Mucosa of descending colon (tissue), 3 donors: ENCODE measurements around the gene RCAN3. TPM values are rescaled to one million over a fixed set of nuclear protein-coding genes. Genes with fewer than 3 reads are reported as not detected.
A peak's percentile ranks its signal among the peaks of the same experiment; 100 is the strongest.
"Not testable (repeated sequence)": the region's sequence is repeated elsewhere in the genome, so short reads cannot be mapped to it uniquely, and the experiment has no call there.

Source experiments
- ATAC-seq: fragments of 200-7000 bp; cut with Tn5 transposase; one replicate; pipeline ENCODE4 v1.9.1; 2020; ENCODE audit warnings: mild to moderate bottlenecking, moderate library complexity
- DNase-seq, 3 donors: peaks; one replicate each; pipeline ENCODE4 v3.0.0-alpha.2; 2020
- H3K36me3 ChIP-seq: fragments of 200-600 bp; one replicate; pipeline ENCODE4 v1.8.0; 2021; ENCODE audit warnings: low read depth, mild to moderate bottlenecking
- H3K4me1 ChIP-seq: fragments of 200-600 bp; one replicate; pipeline ENCODE4 v1.8.0; 2021; ENCODE audit warnings: low read depth, mild to moderate bottlenecking
- H3K4me3 ChIP-seq: fragments of 200-600 bp; one replicate; pipeline ENCODE4 v1.8.0; 2021; ENCODE audit warnings: mild to moderate bottlenecking
- H3K9me3 ChIP-seq: fragments of 200-600 bp; one replicate; pipeline ENCODE4 v1.8.0; 2021; ENCODE audit warnings: mild to moderate bottlenecking
- intact Hi-C, 2 donors: fragments of 100-400 bp; cut with DNase I in 1 of 2; cut with micrococcal nuclease in 1 of 2; formaldehyde crosslinking; loops; one replicate each; pipeline versions ENCODE4 v1.11.0 to v1.11.1; 2022; cut with DNase I, micrococcal nuclease
- total RNA-seq, 3 donors: library from RNA; stranded (reverse); fragmentation: NEBNext Ultra II Directional in 2 of 3; extraction: Animal tissue kit (Norgen Biotek cat#: 25700) in 2 of 3; gene quantifications; one replicate each; pipeline versions ENCODE4 v1.2.1 to v1.2.4, GENCODE V29; 2021 to 2023
- TF ChIP-seq, protein P1 (sequence below): fragments of 200-600 bp; IDR thresholded peaks from one replicate; pipeline ENCODE4 v1.8.0; 2022; ENCODE audit warnings: antibody characterized with exemption, mild to moderate bottlenecking
- donor health status: DM: no; HTN: no; CAD: no; lungs with moderate emphysema.
- donor health status: DM: no; HTN: no; CAD: no.
- donor health status: DM: no; HTN: yes; CAD: no.

RCAN3 gene
- total RNA-seq, 3 donors from 2014 or later = 9.2 to 15.0 (median 12.8) TPM

DNA sequence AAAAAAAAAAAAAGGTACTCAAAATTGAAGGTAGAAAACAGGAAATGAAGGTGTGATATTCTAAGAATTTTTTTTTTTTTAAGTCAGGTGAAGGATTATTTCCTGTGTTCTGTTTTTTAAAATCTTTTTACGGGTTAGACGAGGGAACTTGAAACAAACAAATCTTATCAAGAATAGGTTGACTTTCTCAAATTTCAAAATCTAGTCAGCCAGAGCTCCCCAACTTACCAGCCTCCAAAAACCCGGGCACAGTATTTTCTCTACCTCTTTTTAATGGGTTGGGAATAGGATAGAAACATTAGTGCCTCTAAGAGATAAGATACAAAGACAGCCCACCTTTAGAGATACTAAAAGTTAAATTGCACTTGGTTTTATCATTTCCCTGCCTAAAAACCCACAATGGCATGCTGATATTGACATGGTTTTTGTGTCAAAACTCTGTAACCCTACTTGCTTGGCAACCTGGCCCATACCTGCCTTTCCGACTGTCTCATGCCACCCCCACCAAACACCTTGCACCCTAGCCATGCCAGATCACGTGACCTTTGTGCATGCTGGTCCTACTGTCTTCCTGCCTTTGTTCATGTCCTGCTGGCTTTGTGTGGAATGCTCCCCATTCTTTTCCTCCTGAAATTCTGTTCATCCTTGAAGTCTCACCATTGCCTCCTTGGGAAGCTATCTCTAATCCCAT lies 4.2 kb downstream of the RCAN3 start:
- intact Hi-C loops = no loop called here
- no peak for DNase-seq
- TF ChIP-seq, protein P1, sequence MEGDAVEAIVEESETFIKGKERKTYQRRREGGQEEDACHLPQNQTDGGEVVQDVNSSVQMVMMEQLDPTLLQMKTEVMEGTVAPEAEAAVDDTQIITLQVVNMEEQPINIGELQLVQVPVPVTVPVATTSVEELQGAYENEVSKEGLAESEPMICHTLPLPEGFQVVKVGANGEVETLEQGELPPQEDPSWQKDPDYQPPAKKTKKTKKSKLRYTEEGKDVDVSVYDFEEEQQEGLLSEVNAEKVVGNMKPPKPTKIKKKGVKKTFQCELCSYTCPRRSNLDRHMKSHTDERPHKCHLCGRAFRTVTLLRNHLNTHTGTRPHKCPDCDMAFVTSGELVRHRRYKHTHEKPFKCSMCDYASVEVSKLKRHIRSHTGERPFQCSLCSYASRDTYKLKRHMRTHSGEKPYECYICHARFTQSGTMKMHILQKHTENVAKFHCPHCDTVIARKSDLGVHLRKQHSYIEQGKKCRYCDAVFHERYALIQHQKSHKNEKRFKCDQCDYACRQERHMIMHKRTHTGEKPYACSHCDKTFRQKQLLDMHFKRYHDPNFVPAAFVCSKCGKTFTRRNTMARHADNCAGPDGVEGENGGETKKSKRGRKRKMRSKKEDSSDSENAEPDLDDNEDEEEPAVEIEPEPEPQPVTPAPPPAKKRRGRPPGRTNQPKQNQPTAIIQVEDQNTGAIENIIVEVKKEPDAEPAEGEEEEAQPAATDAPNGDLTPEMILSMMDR = no peak
- no peaks in the 10 kb centered on the region for H3K36me3 ChIP-seq
- no peak overlapping the region for H3K4me3 ChIP-seq
- H3K9me3 ChIP-seq = no peaks in the 10 kb centered on the region
- ATAC-seq = no peak
- H3K4me1 ChIP-seq = peaks cover 1% of the 10 kb centered on the region

DNA sequence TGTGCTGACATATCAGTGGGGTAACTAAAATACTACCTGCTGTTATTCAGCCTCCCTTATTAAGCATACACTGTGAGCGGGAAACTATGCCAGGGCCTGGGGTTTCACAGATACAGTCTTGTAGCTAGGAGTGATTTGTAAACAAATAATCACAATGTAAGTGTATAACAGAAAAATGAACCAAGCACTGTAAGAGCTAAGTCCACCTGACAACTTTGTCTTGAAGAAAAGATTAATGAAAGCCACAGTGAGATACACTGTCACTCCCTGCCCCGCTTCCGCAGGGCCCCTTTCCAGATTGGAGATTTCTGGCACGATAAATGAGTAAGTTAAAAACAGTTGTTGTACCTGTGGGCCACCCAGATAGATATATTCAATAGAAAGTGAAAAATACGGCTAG lies 4.8 kb downstream of the RCAN3 start:
- H3K36me3 ChIP-seq = no peaks in the 10 kb centered on the region
- TF ChIP-seq, protein P1 = no peak
- H3K4me3 ChIP-seq = no peak overlapping the region
- DNase-seq (no peak), ATAC-seq (no peak)
- intact Hi-C loops = no loop called here
- no peaks in the 10 kb centered on the region for H3K9me3 ChIP-seq
- no peaks in the 10 kb centered on the region for H3K4me1 ChIP-seq

DNA sequence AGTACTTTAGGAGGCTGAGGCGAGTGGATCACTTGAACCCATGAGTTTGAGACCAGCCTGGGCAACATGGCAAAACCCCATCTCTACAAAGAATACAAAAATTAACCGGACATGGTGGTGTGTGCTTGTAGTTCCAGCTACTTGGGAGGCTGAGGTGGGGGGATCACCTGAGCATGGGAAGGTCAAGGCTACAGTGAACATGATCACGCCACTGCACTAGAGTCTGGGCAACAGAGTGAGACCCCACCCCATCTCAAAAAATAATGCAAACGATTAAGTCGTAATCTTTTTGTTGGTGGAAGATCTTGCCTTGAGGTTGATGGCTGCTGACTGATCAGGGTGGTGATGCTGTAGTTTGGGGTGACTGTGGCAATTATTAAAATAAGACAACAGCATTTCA lies 6.3 kb downstream of the RCAN3 start:
- intact Hi-C loops = no loop called here
- Histone ChIP-seq H3K36me3 (no peaks in the 10 kb centered on the region), H3K4me3 (no peak overlapping the region), H3K9me3 (no peaks in the 10 kb centered on the region), H3K4me1 (no peaks in the 10 kb centered on the region)
- TF ChIP-seq, protein P1 = no peak
- DNase-seq (no peak), ATAC-seq (no peak)

DNA sequence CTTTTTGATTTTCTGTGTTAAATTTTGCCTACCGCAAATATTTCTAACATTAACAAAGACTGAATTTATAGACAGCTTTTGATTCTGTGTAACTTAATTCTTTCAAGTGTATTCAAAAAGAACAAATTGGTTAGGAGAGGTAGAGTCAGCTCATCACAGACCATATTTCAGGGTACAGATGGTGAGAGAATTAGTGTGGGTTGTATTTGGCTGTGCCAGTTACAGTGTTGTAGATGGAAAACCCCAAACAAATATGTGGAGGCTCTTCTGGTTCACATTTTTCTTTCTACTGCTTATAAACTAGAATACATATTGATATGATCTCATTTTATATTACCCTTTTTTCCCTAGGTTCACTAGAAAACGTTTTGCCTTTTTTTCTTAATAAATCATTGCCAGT lies 11.1 kb downstream of the RCAN3 start:
- no peak for DNase-seq
- Histone ChIP-seq H3K4me1 (no peaks in the 10 kb centered on the region), H3K4me3 (no peak overlapping the region), H3K9me3 (no peaks in the 10 kb centered on the region), H3K36me3 (no peaks in the 10 kb centered on the region)
- ATAC-seq = no peak
- intact Hi-C loops = no loop called here
- TF ChIP-seq, protein P1 = no peak

DNA sequence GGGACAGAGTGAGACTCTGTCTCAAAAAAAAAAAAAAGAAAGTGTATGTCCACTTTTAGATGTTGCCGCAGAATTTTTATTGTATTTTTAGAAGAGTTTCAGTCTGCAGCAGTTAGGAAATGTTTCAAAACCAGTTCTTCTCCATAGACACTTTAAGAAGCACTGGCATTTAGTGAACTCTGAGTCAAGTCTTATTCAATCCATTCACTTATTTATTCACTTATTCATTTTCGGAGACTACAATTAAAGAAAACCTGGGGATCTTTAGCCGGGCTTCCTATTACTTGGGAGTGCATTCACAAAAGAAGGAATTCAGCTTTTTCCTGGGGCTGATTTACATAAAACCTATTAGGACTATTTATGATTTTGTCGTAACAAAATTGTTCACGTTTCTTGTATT lies 12.3 kb downstream of the RCAN3 start:
- DNase-seq (no peak), ATAC-seq (no peak)
- H3K4me3 ChIP-seq = no peak overlapping the region
- TF ChIP-seq, protein P1 = no peak
- intact Hi-C loops = no loop called here
- H3K4me1 ChIP-seq = no peaks in the 10 kb centered on the region
- no peaks in the 10 kb centered on the region for H3K9me3 ChIP-seq
- H3K36me3 ChIP-seq = no peaks in the 10 kb centered on the region

DNA sequence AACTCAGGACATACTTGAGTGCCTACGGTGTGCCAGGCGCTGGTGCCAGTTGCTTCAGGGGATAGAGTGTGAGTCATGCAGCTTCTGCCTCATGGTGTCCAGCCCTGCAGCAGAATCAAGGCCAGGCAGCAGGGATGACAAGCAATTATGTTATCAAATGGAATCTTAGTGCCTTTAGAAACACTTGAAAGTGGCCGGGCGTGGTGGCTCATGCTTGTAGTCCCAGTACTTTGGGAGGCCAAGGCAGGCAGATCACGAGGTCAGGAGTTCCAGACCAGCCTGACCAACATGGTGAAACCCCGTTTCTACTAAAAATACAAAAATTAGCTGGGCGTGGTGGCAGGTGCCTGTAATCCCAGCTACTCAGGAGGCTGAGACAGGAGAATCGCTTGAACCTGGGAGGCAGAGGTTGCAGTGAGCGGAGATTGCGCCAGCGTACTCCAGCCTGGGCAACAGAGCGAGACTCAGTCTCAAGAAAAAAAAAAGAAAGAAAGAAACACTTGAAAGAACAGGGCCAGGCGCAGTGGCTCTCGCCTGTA lies 13.1 kb downstream of the RCAN3 start:
- H3K4me1 ChIP-seq, intact Hi-C loops, H3K36me3 ChIP-seq, DNase-seq, H3K9me3 ChIP-seq, H3K4me3 ChIP-seq: not testable (repeated sequence)
- ATAC-seq = peak; percentile 51
